ENCODE measurements around the gene NDST3.

DNA sequence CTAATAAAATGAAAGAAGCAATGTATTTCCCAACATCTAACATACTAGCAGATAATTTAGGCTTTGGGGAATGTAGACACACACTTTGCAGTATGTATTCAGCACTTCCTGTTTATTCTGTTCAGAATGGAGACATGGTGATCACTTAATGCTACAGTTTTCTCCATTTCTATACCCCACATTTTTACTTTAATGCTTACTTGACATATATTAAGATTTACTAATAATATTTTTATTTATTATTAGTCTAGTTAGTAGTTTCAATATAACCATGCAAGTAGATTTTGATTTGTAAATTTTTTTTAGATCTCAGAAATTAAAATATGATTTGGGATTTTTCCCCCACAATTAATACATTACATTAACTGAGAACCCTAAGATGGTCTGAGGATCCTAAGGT is 220.1 kb downstream of the NDST3 start:
- TF ChIP-seq CTCF (conservative IDR thresholded peaks at IDR 0.05; ENCODE audit: low read length) = no peak
- no peak for TF ChIP-seq EZH2phosphoT487 (IDR thresholded peaks at IDR 0.05; ENCODE audit: borderline replicate concordance, low read depth, low read length)

Data from OCI-LY7 (cell line).